Fibroblast of upper back skin (primary cell): Measurements from ENCODE around the gene CCNE1.
"Not testable (repeated sequence)": the region's sequence is repeated elsewhere in the genome, so short reads cannot be mapped to it uniquely, and the experiment has no call there.

Source experiments
- DNase-seq: peaks from one replicate; pipeline ENCODE4 v3.0.0-alpha.2; 2013

CCNE1 gene

GRCh38 chr19:29819300-29819699, 7.5 kb downstream of the CCNE1 start:
- DNase-seq, result no peak

GRCh38 chr19:29819986-29820385, 8.2 kb downstream of the CCNE1 start:
- no peak for DNase-seq

GRCh38 chr19:29823581-29824330, 12.0 kb downstream of the CCNE1 start:
- DNase-seq, result no peak

GRCh38 chr19:29825263-29825662, 13.5 kb downstream of the CCNE1 start:
- DNase-seq, result not testable (repeated sequence)

GRCh38 chr19:29831041-29831548, 19.3 kb downstream of the CCNE1 start:
- no peak for DNase-seq

- no peak for DNase-seq
These were observed 19.9 kb downstream of the CCNE1 start for GRCh38 chr19:29831686-29832085.

- no peak for DNase-seq
These were observed 21.0 kb downstream of the CCNE1 start for GRCh38 chr19:29832801-29833200.

GRCh38 chr19:29833614-29834261, 21.9 kb downstream of the CCNE1 start:
- DNase-seq, result no peak

- no peak for DNase-seq
These were observed 23.4 kb downstream of the CCNE1 start for GRCh38 chr19:29834991-29835846.

- DNase-seq, result no peak
These were observed 24.6 kb downstream of the CCNE1 start for GRCh38 chr19:29836409-29836825.

- DNase-seq, result no peak
These were observed 25.7 kb downstream of the CCNE1 start for GRCh38 chr19:29837448-29837981.

GRCh38 chr19:29837996-29838395, 26.2 kb downstream of the CCNE1 start:
- DNase-seq, result no peak

GRCh38 chr19:29840066-29840950, 28.5 kb downstream of the CCNE1 start:
- no peak for DNase-seq

- DNase-seq, result no peak
These were observed 29.4 kb downstream of the CCNE1 start for GRCh38 chr19:29841209-29841558.

- peak; percentile 8 for DNase-seq
These were observed 30.0 kb downstream of the CCNE1 start for GRCh38 chr19:29841559-29842367.

GRCh38 chr19:29842471-29843179, 30.8 kb downstream of the CCNE1 start:
- no peak for DNase-seq

GRCh38 chr19:29843180-29844051, 31.6 kb downstream of the CCNE1 start:
- DNase-seq, result no peak

GRCh38 chr19:29844891-29845573, 33.2 kb downstream of the CCNE1 start:
- DNase-seq, result peak; percentile 89
